ENCODE data around the gene LZIC.
A peak's percentile ranks its signal among the peaks of the same experiment; 100 is the strongest.

DNA sequence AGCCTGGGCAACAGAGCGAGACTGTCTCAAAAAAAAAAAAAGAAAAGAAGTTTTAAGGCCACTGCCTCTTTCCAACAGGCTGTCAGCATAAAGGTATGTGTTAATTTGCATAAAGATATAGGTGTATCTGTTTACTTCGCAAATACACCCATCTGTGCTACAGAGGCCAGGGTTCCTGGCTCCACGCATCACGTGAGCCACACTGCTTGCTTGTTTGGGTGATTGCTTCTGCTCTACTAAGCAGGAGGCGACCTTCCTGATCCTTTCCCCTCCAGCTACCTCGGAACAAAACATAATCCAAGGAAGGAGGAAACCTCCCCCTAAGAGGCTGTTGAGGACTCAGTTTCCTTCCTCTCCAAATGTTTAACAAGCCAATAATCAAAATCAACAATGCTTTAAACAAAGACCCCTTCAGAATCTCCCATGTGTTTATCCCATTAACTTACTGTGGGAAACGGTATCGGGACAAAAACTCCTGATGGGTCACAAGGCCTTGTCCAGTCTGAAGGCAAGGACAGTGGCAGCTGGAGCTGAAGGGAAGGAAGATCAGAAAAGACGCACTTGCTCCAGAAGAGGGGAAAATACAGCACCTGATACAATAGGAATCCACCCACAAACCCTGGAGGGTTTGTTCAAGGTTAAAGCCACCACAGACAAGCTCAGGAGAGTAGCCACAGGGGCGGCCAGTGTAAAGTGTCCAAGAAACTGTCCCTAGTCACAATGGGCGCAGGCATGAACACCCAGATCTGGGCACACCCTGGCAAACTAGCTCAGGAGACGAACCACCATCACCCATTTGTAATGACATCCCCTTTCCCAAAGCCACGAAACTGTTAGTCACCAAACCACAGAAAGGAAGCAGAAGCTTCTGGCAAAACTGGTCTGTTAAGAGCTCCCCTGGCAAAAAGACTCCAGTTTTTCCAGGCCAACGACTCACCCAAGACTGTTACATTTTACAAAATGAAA lies 50.3 kb downstream of the LZIC start:
- peak in 1 of 4 donors; percentile 7 for TF ChIP-seq POLR2A (IDR thresholded peaks at IDR 0.05)
- TF ChIP-seq CTCF (IDR thresholded peaks at IDR 0.05): no peak

All from esophagus squamous epithelium (tissue), 4 donors.